HS-27A (cell line): ENCODE measurements around the gene DCTPP1.

Experiments used
- DNase-seq: peaks from one replicate; pipeline ENCODE4 v3.0.0-alpha.2; 2012; ENCODE audit warnings: low read depth, missing footprints

The DCTPP1 gene

DNA sequence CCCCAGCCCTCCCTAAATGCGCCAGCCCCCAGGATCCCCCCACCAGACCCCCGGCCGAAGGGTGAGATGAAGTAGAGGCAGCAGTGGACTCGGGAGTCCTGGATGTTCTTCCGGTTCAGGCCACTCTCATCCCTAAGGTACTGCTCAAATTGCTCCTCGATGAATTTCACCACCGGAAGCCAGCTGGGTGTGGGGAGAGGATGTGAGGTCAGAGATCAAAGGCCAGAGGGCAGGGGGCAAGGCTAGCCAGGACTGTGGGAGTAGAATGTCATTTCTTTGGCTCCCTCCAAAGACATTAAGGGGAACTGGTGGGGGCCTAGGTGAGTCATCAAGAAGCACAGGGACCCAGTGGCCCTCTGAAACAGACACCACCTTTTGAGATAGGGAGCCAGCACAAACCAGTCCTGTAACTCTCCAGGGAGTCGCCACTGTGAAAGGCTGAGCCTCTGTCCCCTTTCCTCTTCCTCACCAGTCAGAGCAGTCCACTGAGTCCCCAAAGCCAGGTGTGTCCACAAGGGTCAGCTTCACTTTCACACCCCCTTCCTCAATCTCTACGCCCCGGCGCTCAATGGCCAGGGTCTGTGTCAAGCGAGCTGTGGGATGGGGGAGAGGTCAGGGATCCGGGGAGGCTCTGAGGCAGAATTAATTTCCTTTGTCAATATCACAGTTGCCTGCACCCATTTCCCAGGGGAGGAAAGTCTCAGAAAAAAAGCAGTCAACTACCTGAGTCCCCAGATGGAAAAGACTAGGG lies 48.4 kb downstream of the DCTPP1 start:
- DNase-seq: no peak

DNA sequence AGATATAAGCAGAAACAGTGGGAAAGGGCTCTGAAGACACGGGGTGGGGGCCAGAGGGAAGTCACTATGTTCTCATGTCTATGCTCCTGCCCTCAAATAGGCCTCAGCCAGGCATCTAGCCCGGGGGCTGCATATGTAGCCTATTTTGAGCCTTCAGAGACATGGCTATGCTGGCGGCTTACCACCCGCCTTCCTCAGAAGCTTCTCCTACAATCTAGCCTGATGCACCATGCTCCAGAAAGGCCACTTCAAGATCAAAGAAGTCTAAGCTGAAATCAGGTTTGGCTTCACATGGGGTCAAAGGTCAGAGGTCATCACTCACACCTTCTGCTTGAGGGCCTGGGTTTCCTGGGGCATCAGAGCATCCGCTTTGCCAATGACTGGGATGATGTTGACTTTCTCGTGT lies 49.0 kb downstream of the DCTPP1 start:
- no peak for DNase-seq

DNA sequence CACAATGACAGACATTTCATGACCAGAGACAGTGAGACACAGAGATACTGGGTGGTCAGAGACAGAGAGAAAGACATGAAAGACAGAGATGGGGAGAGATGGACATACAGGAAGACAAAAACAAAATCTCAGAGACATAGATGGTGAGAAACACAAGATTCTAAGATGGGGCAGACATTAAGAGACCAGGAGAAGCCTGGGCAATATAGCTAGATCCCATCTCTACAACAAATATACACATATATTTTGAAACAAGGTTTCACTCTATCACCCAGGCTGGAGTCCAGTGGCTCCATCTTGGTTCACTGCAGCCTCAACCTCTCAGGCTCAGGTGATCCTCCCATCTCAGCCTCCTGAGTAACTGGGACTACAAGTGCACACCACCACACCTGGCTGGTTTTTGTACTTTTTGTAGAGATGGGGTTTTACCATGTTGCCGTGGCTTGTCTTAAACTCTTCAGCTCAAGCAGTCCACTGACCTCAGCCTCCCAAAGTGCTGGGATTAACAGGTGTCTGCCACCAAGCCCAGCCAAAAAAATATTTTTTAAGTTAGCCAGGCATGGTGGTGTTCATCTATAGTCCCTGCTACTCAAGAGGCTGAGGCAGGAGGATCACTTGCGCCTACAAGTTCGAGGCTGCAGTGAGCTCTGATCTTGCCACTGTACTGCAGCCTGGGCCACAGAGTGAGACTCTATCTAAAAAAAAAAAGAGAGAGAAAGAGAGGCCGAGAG lies 49.6 kb downstream of the DCTPP1 start:
- DNase-seq: no peak

DNA sequence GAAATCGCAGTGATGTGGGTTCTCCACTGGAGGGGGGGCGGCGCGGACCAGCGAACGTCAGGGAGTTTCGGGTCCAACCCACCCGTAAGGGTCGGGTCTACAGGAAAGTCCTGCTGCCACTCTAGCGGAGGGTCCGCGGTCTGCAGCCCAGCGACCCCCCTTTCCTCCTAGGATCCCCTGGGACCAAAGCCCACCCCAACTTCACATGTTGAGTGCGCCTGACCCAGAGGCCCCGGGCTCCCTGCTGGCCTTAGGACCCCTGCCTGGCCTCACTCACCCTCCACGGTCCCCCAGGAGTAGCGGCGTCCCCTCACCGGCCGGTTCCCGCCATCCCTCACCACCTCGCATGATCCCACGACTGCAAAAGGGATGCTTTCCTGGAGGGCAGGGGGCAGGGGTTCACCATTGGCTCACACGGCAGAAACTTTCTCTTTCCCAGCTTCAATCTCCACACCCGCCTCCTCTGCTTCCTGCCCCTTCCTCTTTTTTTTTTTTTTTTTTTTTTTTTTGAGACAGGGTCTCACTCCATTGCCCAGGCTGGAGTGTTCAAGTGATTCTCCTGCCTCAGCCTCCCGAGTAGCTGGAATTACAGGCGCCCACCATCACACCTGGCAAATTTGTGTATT lies 50.6 kb downstream of the DCTPP1 start:
- DNase-seq: no peak

DNA sequence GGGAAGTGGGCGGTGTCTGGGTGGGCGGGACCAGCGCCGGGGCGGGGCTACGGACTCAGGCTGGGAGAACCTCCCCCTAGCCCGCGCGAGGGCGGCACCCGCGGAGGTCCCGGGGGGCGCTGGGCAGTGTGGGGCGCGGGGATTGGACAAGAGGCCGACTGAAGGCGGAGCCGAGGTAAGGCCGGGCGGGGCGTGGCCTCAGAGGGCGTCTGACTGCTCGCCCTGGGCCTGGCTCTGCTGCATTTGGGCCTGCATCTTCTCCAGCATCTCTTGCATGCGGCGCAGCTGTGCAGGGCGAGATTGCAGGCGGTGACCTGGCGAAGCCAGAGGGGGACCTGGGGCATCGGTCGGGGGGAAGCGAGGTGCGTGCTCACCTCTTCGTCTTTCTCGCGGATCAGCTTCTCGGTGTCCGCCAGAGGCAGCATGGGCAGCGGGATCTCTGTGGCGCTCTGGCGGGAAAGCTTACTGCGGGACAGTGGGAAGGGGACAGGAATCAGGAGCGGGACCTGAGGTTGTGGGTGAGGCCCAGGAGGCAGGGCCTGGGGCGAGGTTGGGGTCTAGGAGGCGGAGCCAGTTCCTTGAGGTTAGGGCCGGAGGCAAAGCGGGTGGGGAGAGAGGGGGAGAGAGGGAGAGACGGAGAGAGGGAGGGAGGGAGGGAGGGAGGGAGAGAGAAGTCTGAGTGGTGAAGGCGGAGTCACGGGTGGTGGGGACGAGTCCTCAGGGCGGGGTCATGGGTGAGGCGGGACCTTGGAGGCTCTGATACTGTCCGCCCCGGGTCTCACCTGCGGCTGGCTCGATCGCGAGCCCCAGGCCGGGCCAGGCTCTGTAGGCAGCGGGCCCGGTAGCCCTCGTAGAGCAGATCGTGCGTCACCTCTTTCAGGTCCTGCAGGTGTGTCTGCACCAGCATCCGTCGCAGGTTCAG lies 51.3 kb downstream of the DCTPP1 start:
- peak; percentile 84 for DNase-seq

DNA sequence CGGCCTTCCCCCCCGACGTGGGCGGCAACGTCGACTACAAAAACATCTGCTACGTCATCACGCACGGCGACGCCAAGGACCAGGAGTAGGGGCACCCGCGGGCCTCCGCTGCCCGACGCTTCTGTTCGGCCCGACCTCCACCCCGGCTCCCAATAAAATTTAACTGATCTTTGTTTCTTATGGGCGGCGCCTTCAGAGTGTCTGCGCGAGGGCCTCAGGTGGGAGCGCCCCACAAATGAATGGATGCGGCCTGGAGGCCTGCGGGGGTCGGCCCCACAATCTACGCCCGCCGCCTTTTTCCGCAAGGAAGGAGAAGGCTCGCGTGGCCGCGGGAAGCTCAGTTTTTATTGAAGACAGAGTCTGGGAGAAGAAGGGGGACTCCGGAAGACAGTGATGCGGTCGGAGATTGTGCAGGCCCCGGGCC lies 52.0 kb downstream of the DCTPP1 start:
- DNase-seq: peak; percentile 70

DNA sequence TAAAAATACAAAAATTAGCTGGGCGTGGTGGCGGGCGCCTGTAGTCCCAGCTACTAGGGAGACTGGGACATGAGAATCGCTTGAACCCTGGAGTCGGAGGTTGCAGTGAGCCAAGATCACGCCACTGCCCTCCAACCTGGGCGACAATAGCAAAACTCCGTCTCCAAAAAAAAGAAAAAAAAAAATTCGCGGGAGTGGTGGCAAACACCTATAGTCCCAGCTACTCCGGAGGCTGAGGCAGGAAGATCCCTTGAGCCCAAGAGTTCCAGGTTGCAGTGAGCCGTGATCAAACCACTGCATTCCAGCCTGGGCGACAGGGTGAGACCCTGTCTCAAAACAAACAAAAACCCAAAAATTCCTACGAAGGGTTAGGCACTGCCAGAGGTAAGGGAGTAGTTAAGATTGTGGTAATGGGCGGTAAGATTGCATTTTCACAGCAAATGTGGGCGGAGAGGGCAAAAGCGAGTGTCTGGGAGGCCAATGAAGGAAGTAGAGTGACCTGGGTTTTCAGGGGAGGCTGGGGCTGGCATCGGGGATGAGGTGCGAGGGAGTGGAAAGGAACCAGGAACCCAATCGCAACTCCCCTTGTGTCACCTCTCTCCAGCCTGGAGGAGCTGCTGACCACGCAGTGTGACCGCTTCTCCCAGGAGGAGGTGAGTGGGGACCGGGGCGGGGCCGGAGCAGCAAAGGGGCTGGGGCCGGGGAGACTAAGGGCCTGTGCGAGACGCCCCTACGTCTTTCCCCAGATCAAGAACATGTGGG lies 52.6 kb downstream of the DCTPP1 start:
- DNase-seq: no peak

DNA sequence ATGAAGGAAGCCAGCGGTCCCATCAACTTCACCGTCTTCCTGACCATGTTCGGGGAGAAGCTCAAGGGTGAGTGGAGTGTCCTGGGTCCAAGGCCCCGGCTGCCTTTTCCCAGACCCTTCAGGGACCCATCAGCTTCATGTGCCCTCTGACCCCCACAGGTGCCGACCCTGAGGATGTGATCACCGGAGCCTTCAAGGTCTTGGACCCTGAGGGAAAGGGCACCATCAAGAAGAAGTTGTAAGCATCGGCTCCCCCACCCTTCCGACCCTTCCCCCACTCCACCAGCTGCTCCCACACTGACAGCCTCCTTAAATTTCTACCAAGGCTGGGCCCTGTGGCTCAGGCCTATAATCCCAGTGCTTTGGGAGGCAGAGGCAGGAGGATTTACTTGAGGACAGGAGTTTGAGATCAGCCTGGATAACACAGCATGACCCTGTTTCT lies 53.3 kb downstream of the DCTPP1 start:
- no peak for DNase-seq

DNA sequence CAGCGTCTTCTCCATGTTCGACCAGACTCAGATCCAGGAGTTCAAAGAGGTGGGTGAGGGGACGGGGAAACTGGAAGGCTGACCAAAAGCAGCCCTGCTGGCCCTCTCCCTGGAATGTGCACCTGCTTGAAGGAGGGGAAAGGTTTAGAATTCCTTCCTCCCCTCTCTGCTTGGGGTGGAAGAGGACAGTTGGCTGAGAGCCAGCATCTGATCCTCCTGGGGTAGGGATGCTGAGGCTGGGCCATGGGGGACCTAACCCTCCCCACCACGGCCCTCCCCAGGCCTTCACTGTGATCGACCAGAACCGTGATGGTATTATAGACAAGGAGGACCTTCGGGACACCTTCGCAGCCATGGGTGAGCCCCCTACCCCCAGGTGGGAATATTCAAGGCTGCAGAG lies 54.0 kb downstream of the DCTPP1 start:
- no peak for DNase-seq

DNA sequence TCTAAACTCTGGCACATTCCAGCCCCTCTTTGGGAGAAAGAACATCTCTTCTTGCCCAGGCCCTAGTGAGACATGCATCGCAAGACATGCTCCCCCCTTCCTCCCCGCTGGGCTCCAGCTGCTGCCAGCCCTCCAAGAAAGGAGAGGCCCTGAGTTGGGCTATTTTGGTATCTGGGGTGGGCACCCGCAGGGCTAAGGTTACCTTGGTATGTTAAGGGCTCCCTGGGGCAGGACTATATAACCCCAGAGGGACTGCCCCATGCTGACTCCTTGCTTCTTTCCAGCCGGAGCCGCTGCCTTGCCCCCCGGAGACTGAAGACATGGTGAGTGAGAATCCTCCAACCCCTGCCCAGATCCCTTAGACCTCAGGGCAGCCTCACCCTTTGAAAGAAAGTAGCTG lies 55.3 kb downstream of the DCTPP1 start, which contains the start of gene MYL11:
Gene MYL11 (plus strand): TSS at position 265 of the 400 bp plus-strand sequence. CDS start 56 bp downstream, at position 321.
- no peak for DNase-seq
